Ishikawa (cell line): Measurements from ENCODE around the gene HNRNPH2.

ENCODE experiments used
- CEBPB ChIP-seq: IDR thresholded peaks from 2 replicates; pipeline ENCODE4 v1.6.1; 2012
- CREB1 ChIP-seq: IDR thresholded peaks from 2 replicates; pipeline ENCODE4 v1.6.1; 2012; ENCODE audit warnings: low read depth
- EGR1 ChIP-seq: IDR thresholded peaks from 2 replicates; pipeline ENCODE4 v1.6.1; 2012
- EP300 ChIP-seq: IDR thresholded peaks from 2 replicates; pipeline ENCODE4 v1.6.1; 2012; ENCODE audit warnings: borderline replicate concordance
- FOXM1 ChIP-seq: IDR thresholded peaks from 2 replicates; pipeline ENCODE4 v1.6.1; 2012; ENCODE audit warnings: low read depth, borderline replicate concordance
- NFIC ChIP-seq: IDR thresholded peaks from 2 replicates; pipeline ENCODE4 v1.6.1; 2012
- RAD21 ChIP-seq: IDR thresholded peaks from 2 replicates; pipeline ENCODE4 v1.6.1; 2012; ENCODE audit warnings: low read depth
- TAF1 ChIP-seq: IDR thresholded peaks from 2 replicates; pipeline ENCODE4 v1.6.1; 2012; ENCODE audit warnings: low read depth, mild to moderate bottlenecking
- TCF12 ChIP-seq: IDR thresholded peaks from 2 replicates; pipeline ENCODE4 v1.6.1; 2012; ENCODE audit warnings: low read depth
- TEAD4 ChIP-seq: IDR thresholded peaks from 2 replicates; pipeline ENCODE4 v1.6.1; 2012
- USF1 ChIP-seq: IDR thresholded peaks from 2 replicates; pipeline ENCODE4 v1.6.1; 2012
- YY1 ChIP-seq: IDR thresholded peaks from 2 replicates; pipeline ENCODE4 v1.6.1; 2012; ENCODE audit warnings: low read depth
- ZBTB7A ChIP-seq: IDR thresholded peaks from 2 replicates; pipeline ENCODE4 v1.6.1; 2012; ENCODE audit warnings: low read depth
- TF ChIP-seq, protein P1 (sequence below): IDR thresholded peaks from 2 replicates; pipeline ENCODE4 v1.6.1; 2012; ENCODE audit warnings: low read depth, mild to moderate bottlenecking
- TF ChIP-seq, protein P2 (sequence below): IDR thresholded peaks from 2 replicates; pipeline ENCODE4 v1.6.1; 2012

The HNRNPH2 gene

GRCh38 chrX:101410461-101410860, 2.4 kb downstream of the HNRNPH2 start:
- TF ChIP-seq CREB1 (no peak), FOXM1 (no peak), YY1 (no peak), TEAD4 (no peak), ZBTB7A (no peak), USF1 (no peak), RAD21 (no peak)
- TF ChIP-seq, protein P1, sequence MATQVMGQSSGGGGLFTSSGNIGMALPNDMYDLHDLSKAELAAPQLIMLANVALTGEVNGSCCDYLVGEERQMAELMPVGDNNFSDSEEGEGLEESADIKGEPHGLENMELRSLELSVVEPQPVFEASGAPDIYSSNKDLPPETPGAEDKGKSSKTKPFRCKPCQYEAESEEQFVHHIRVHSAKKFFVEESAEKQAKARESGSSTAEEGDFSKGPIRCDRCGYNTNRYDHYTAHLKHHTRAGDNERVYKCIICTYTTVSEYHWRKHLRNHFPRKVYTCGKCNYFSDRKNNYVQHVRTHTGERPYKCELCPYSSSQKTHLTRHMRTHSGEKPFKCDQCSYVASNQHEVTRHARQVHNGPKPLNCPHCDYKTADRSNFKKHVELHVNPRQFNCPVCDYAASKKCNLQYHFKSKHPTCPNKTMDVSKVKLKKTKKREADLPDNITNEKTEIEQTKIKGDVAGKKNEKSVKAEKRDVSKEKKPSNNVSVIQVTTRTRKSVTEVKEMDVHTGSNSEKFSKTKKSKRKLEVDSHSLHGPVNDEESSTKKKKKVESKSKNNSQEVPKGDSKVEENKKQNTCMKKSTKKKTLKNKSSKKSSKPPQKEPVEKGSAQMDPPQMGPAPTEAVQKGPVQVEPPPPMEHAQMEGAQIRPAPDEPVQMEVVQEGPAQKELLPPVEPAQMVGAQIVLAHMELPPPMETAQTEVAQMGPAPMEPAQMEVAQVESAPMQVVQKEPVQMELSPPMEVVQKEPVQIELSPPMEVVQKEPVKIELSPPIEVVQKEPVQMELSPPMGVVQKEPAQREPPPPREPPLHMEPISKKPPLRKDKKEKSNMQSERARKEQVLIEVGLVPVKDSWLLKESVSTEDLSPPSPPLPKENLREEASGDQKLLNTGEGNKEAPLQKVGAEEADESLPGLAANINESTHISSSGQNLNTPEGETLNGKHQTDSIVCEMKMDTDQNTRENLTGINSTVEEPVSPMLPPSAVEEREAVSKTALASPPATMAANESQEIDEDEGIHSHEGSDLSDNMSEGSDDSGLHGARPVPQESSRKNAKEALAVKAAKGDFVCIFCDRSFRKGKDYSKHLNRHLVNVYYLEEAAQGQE, result no peak

- TF ChIP-seq FOXM1, result no peak
- TF ChIP-seq EP300, result no peak
- TF ChIP-seq CEBPB, result no peak
- no peak for TF ChIP-seq TCF12
- TF ChIP-seq YY1, result no peak
- no peak for TF ChIP-seq ZBTB7A
- no peak for TF ChIP-seq USF1
Measured at GRCh38 chrX:101411984-101412383, 4.0 kb downstream of the HNRNPH2 start.

DNA sequence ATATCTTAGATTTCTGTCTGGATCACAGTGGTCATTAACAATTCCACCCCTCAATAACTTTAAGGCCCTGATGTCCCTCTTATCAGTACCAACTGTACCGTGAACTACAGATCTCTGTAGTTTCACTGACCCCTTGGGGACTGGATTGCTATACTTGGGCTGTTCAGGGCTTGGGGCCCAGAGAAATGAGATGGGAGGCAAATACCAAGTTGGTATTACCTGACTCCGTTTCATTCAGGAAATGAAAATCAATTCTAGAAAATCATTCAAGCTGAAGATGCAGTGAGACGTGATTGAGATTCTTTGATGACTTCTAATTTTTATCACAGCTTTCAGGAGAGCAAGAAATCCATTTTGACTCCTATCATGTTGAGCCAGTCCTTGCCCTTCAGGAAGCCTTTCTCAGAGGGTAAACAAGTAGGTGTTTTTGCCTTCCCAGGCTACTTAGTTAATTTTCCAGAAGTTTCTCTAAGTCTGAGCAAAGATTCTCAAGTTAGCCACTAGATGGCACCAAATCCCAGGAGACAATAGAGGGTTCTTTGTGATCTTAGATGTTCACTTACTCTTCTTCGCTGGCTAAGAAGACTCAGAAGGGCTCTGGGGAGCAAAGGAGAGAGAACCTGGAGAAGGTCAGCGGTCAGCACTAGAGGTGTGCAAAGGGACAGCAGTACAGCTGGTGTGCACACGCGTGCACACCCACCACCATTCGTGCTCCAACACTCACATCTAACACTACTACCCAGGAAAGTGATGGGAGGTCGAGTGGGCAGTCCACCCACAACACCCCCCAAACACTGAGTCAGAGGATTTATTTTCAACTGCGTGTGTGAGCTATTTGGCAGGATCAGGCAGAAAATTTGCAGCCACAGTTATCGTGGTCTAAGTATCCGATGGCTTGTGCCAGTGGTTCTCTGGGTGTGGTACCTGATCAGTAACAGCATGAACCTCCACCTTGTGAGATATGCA, 7.4 kb downstream of the HNRNPH2 start:
- no peak for TF ChIP-seq TCF12
- TF ChIP-seq RAD21, result peak; percentile 47

DNA sequence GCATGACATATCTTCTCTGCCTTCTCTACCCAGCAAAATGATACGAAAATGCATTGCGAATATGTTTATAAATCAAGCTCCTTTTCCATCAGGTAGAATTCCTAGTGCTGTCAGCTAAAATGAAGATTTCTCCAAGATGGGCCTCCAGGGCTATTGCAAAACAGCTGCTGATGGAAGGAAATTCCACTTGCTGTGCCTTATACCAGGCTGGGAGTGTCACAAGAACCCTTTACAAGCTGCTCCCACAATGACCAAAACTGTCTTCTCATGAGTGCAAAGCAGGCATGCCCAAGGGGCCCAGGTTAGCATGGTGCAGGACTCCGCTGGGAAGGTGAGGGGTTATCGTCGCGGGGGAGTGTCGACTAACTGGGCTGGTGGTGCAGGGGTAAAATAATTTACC, 8.7 kb downstream of the HNRNPH2 start:
- TF ChIP-seq CEBPB (no peak), ZBTB7A (no peak), USF1 (no peak)

GRCh38 chrX:101417190-101417589, 9.2 kb downstream of the HNRNPH2 start:
- TF ChIP-seq, protein P1, result no peak
- no peak for TF ChIP-seq FOXM1
- no peak for TF ChIP-seq EGR1
- TF ChIP-seq NFIC, result no peak
- TF ChIP-seq EP300, result no peak
- no peak for TF ChIP-seq CREB1

- no peak for TF ChIP-seq CEBPB
- TF ChIP-seq YY1, result peak; percentile 89
- no peak for TF ChIP-seq NFIC
- TF ChIP-seq, protein P1, result no peak
- no peak; the same call in 1 of the 2 replicates for TF ChIP-seq TCF12
- no peak for TF ChIP-seq ZBTB7A
- no peak for TF ChIP-seq EP300
- TF ChIP-seq, protein P2, sequence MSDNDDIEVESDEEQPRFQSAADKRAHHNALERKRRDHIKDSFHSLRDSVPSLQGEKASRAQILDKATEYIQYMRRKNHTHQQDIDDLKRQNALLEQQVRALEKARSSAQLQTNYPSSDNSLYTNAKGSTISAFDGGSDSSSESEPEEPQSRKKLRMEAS, result no peak
- no peak for TF ChIP-seq EGR1
- peak; percentile 67; the same call in 1 of the 2 replicates for TF ChIP-seq TAF1
- TF ChIP-seq FOXM1, result no peak
- no peak for TF ChIP-seq USF1
- no peak for TF ChIP-seq TEAD4
- no peak for TF ChIP-seq CREB1
Measured at GRCh38 chrX:101417981-101418841, 10.2 kb downstream of the HNRNPH2 start.
